Suprapubic skin (tissue), 4 donors: ENCODE results near the gene DCLRE1A.

Source experiments
- CTCF ChIP-seq, 2 donors: fragments of 200-600 bp in 1 of 2; fragments of 450-650 bp in 1 of 2; sonication (generic) in 1 of 2; IDR thresholded peaks; one replicate each; pipeline ENCODE4 v1.5.1; 2016 to 2019; ENCODE audit warnings: antibody characterized with exemption in 2 of 2, mild to moderate bottlenecking in 1 of 2, moderate library complexity in 1 of 2
- POLR2A ChIP-seq, 2 donors: fragments of 450-650 bp; IDR thresholded peaks; one replicate each; pipeline ENCODE4 v1.6.1; 2017; ENCODE audit warnings: antibody characterized with exemption in 2 of 2, mild to moderate bottlenecking in 2 of 2, moderate library complexity in 2 of 2
- POLR2AphosphoS5 ChIP-seq, 3 donors: sonication (generic); formaldehyde crosslinking; IDR thresholded peaks; one replicate each; pipeline ENCODE4 v1.6.1; 2017; ENCODE audit warnings: antibody characterized with exemption in 3 of 3

- TF ChIP-seq CTCF (IDR thresholded peaks at IDR 0.05) (no peak), POLR2A (IDR thresholded peaks at IDR 0.05) (no peak), POLR2AphosphoS5 (IDR thresholded peaks at IDR 0.05) (no peak)
Observed at GRCh38 chr10:113895018-113895417, 41.1 kb upstream of the DCLRE1A start.
